Keratinocyte (primary cell): ENCODE measurements around the gene KRT77. TPM values are rescaled to one million over a fixed set of nuclear protein-coding genes. Genes with fewer than 3 reads are reported as not detected.

Experiments used
- DNase-seq: peaks from one replicate; pipeline ENCODE4 v3.0.0-alpha.2; 2011; ENCODE audit warnings: low read depth, missing footprints, low spot score
- FAIRE-seq: peaks from 2 replicates; lab custom pipeline; 2011; peaks lifted over from hg19 to GRCh38; lab: Jason Lieb, UNC
- H2AFZ ChIP-seq: 2 replicates; pipeline ENCODE4 v1.6.0; 2012; ENCODE audit warnings: low read length, control low read depth, inconsistent platforms; ENCODE audit not compliant: control insufficient read depth
- H3K27ac ChIP-seq: 2 replicates; pipeline ENCODE4 v1.5.1; 2011; ENCODE audit warnings: low read length; ENCODE audit not compliant: control insufficient read depth, insufficient read depth
- H3K27me3 ChIP-seq: 3 replicates; pipeline ENCODE4 v1.6.0; 2011; ENCODE audit warnings: low read length; ENCODE audit not compliant: control insufficient read depth, insufficient read depth; ENCODE audit errors: extremely low read depth
- H3K36me3 ChIP-seq, 2 experiments: 2 replicates in 1 of 2; 3 replicates in 1 of 2; pipeline ENCODE4 v1.5.1; 2011; ENCODE audit warnings: low read length in 2 of 2, mild to moderate bottlenecking in 1 of 2; ENCODE audit not compliant: control insufficient read depth in 2 of 2, insufficient read depth in 2 of 2; ENCODE audit errors: extremely low read depth in 1 of 2
- H3K4me1 ChIP-seq: 3 replicates; pipeline ENCODE4 v1.5.1; 2011; ENCODE audit warnings: low read length; ENCODE audit not compliant: control insufficient read depth, insufficient read depth; ENCODE audit errors: extremely low read depth
- H3K4me2 ChIP-seq: 3 replicates; pipeline ENCODE4 v1.6.0; 2011; ENCODE audit warnings: low read depth, low read length; ENCODE audit not compliant: control insufficient read depth, insufficient read depth; ENCODE audit errors: extremely low read depth
- H3K4me3 ChIP-seq, 3 experiments: fragments of 200-600 bp in 1 of 3; sonication (generic) in 1 of 3; 2 replicates in 2 of 3; 3 replicates in 1 of 3; pipeline ENCODE4 v1.5.1; 2011 to 2016; ENCODE audit warnings: low read length in 3 of 3, mild to moderate bottlenecking in 3 of 3, control low read depth in 2 of 3, inconsistent platforms in 1 of 3, low read depth in 1 of 3, mixed read lengths in 1 of 3, mixed run types in 1 of 3, moderate library complexity in 1 of 3; ENCODE audit not compliant: control insufficient read depth in 2 of 3, insufficient read depth in 2 of 3; ENCODE audit errors: extremely low read depth in 1 of 3
- H3K79me2 ChIP-seq: 2 replicates; pipeline ENCODE4 v1.6.0; 2012; ENCODE audit warnings: low read length; ENCODE audit not compliant: control insufficient read depth, insufficient read depth
- H3K9ac ChIP-seq: 3 replicates; pipeline ENCODE4 v1.6.0; 2011; ENCODE audit warnings: low read length; ENCODE audit not compliant: control insufficient read depth, insufficient read depth; ENCODE audit errors: extremely low read depth
- H3K9me1 ChIP-seq: 3 replicates; pipeline ENCODE4 v1.6.0; 2011; ENCODE audit warnings: low read length; ENCODE audit not compliant: control insufficient read depth, insufficient read depth; ENCODE audit errors: extremely low read depth
- H3K9me3 ChIP-seq: 2 replicates; pipeline ENCODE4 v1.5.1; 2012; ENCODE audit warnings: low read depth, low read length; ENCODE audit not compliant: control insufficient read depth
- H4K20me1 ChIP-seq: 3 replicates; pipeline ENCODE4 v1.6.0; 2011; ENCODE audit warnings: low read length; ENCODE audit not compliant: control insufficient read depth, insufficient read depth; ENCODE audit errors: extremely low read depth
- EZH2 ChIP-seq: IDR thresholded peaks from one replicate; pipeline ENCODE4 v1.6.1; 2012; ENCODE audit warnings: inconsistent platforms, mild to moderate bottlenecking, low read length, moderate library complexity
- dilution Hi-C: fragments of 300-500 bp; cut with MboI; formaldehyde crosslinking; loops from one replicate; pipeline ENCODE4 v1.7.0; 2020; ENCODE audit warnings: low sequenced_read_pairs; ENCODE audit not compliant: extremely low pct_ligation_motif_present
- polyA plus RNA-seq, 5 experiments: library from polyadenylated mRNA; depleted of rRNA in 3 of 5; stranded (reverse) in 3 of 5; stranded (forward) in 1 of 5; unstranded in 1 of 5; fragments of >200 nt; gene quantifications; 1 replicate in 1 of 5; 2 replicates in 3 of 5; 3 replicates in 1 of 5; pipeline versions ENCODE4 v1.2.1 to v1.2.3, GENCODE V29; 2011 to 2012; ENCODE audit warnings: missing spikeins in 2 of 5, low read depth in 1 of 5, low replicate concordance in 1 of 5
- TF ChIP-seq, protein P1 (sequence below), 3 experiments: IDR thresholded peaks in 1 of 3; conservative IDR thresholded peaks in 1 of 3; optimal IDR thresholded peaks in 1 of 3; 2 replicates in 2 of 3; 3 replicates in 1 of 3; pipeline versions ENCODE3 to v1.5.1; 2011; ENCODE audit warnings: low read length in 3 of 3, mild to moderate bottlenecking in 3 of 3, moderate library complexity in 2 of 3, control low read depth in 1 of 3, inconsistent platforms in 1 of 3; ENCODE audit not compliant: insufficient read depth in 2 of 3; ENCODE audit errors: extremely low read depth in 1 of 3

Gene KRT77
- polyA plus RNA-seq, 1 donor (not counting 4 experiments of a cell fraction or from before 2014, with no cell fraction given), result 1.3 TPM

DNA sequence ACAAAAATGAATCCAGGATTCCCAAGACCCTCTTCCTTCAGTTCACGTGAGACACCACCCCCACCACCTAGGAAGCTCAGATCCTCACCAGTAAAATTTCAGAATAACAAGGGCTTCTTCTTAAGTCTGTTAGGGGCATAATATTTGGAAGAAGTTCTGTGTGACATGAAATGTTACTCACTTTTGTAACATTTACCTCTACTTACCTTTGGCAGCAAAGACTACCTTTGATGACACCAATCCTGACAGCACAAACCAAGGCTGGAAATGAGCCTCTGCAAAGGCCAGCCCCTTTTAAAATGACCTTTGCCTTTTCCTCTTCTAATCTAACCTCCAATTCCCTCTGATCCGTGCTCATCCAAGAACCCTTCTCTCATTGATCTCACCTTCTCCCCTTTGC lies 19.4 kb upstream of the KRT77 start:
- Histone ChIP-seq H3K27ac (no peak overlapping the region), H3K4me2 (no peak overlapping the region), H3K79me2 (no peaks in the 10 kb centered on the region), H3K9me3 (no peaks in the 10 kb centered on the region), H3K4me3 (no peak overlapping the region), H3K36me3 (no peaks in the 10 kb centered on the region), H2AFZ (no peak overlapping the region), H3K4me1 (peaks cover 2% of the 10 kb centered on the region), H3K9me1 (no peaks in the 10 kb centered on the region), H3K27me3 (no peaks in the 10 kb centered on the region), H4K20me1 (no peaks in the 10 kb centered on the region), H3K9ac (no peak overlapping the region)
- DNase-seq (no peak), FAIRE-seq (no peak)
- TF ChIP-seq, protein P1, sequence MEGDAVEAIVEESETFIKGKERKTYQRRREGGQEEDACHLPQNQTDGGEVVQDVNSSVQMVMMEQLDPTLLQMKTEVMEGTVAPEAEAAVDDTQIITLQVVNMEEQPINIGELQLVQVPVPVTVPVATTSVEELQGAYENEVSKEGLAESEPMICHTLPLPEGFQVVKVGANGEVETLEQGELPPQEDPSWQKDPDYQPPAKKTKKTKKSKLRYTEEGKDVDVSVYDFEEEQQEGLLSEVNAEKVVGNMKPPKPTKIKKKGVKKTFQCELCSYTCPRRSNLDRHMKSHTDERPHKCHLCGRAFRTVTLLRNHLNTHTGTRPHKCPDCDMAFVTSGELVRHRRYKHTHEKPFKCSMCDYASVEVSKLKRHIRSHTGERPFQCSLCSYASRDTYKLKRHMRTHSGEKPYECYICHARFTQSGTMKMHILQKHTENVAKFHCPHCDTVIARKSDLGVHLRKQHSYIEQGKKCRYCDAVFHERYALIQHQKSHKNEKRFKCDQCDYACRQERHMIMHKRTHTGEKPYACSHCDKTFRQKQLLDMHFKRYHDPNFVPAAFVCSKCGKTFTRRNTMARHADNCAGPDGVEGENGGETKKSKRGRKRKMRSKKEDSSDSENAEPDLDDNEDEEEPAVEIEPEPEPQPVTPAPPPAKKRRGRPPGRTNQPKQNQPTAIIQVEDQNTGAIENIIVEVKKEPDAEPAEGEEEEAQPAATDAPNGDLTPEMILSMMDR (optimal IDR thresholded peaks at IDR 0.05 in 1 of 3, IDR thresholded peaks at IDR 0.05 in 1 of 3, conservative IDR thresholded peaks at IDR 0.05 in 1 of 3; ENCODE audit: extremely low read depth in 1 of 3, insufficient read depth in 2 of 3, low read length in 3 of 3), result no peak
- no peak for TF ChIP-seq EZH2
- dilution Hi-C loops, result no loop called here

DNA sequence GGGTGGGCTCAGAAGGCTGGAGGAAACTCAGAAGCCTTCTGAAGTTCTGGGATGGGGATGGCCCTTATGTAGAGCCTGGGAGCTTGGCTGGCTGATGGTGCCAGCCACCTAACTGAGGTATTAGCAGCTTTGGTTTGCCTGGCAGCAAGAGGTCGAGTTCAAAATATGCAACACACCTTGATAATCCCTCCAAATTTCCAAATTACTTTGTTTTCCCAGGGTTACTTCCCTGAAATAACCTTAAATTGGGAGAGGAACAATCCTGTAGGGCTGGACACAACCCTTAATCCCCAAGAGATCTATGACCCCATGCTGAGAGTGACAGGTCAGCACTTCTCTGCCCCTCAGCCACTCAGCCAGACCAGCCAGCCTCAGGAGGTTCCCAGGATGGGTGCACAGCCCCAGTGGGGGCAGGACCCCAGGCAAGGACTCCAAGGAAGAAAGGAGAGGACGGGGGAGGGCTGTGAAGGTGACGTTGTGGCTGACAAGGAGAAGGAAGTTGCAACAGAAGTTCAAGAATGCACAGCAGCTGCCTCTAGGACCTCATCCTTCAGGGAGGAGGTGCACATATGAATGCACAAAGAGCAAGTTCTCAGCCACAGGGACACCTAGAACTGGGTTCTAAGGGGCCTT lies 18.6 kb upstream of the KRT77 start:
- no peak for FAIRE-seq
- TF ChIP-seq, protein P1 (optimal IDR thresholded peaks at IDR 0.05 in 1 of 3, IDR thresholded peaks at IDR 0.05 in 1 of 3, conservative IDR thresholded peaks at IDR 0.05 in 1 of 3; ENCODE audit: extremely low read depth in 1 of 3, insufficient read depth in 2 of 3, low read length in 3 of 3), result no peak
- no peak for TF ChIP-seq EZH2
- no peak overlapping the region for H3K4me2 ChIP-seq
- no peaks in the 10 kb centered on the region for H3K79me2 ChIP-seq
- dilution Hi-C loops, result no loop called here
- no peaks in the 10 kb centered on the region for H3K9me3 ChIP-seq
- H2AFZ ChIP-seq, result no peak overlapping the region
- no peak overlapping the region for H3K4me3 ChIP-seq
- peaks cover 2% of the 10 kb centered on the region for H3K4me1 ChIP-seq
- H3K9ac ChIP-seq, result no peak overlapping the region
- no peaks in the 10 kb centered on the region for H4K20me1 ChIP-seq
- H3K27me3 ChIP-seq, result no peaks in the 10 kb centered on the region
- DNase-seq, result no peak
- no peak overlapping the region for H3K27ac ChIP-seq
- H3K9me1 ChIP-seq, result no peaks in the 10 kb centered on the region
- H3K36me3 ChIP-seq, result no peaks in the 10 kb centered on the region
